ENCODE data around the gene MICAL2. TPM values are rescaled to one million over a fixed set of nuclear protein-coding genes. Genes with fewer than 3 reads are reported as not detected.

Gene MICAL2
- total and polyA plus RNA-seq, 10 of the 15 experiments (the other 5 are each of a cell fraction or from before 2014, with no cell fraction given): 0.90 to 5.6 (median 2.4) TPM

DNA sequence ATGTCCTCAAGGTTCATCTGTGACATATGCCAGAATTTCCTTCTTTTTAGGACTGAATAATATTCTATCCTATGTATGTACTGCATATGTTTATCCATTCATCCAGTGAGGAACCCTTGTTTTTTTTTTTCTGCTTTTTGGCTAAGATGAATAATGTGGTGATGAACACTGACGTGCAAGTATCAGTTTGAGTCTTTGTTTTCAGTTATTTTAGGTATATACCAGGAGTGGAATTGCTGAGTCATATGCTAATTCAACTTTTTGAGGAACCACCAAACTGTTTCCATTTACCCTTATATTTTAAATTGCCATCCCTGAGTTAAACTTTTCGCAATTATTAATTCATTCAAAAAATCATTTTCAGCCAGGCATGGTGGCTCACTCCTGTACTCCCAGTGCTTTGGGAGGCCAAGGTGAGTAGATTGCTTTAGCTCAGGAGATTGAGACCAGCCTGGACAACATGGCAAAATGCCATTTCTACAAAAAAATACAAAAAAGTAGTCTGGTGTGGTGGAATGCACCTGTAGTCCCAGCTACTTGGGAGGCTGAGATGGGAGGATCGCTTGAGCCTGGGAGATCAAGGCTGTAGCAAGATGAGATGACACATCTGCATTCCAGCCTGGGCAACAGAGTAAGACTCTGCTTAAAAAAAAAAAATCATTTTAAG, 64.2 kb downstream of the MICAL2 start (continued):
- TF ChIP-seq, protein P1, sequence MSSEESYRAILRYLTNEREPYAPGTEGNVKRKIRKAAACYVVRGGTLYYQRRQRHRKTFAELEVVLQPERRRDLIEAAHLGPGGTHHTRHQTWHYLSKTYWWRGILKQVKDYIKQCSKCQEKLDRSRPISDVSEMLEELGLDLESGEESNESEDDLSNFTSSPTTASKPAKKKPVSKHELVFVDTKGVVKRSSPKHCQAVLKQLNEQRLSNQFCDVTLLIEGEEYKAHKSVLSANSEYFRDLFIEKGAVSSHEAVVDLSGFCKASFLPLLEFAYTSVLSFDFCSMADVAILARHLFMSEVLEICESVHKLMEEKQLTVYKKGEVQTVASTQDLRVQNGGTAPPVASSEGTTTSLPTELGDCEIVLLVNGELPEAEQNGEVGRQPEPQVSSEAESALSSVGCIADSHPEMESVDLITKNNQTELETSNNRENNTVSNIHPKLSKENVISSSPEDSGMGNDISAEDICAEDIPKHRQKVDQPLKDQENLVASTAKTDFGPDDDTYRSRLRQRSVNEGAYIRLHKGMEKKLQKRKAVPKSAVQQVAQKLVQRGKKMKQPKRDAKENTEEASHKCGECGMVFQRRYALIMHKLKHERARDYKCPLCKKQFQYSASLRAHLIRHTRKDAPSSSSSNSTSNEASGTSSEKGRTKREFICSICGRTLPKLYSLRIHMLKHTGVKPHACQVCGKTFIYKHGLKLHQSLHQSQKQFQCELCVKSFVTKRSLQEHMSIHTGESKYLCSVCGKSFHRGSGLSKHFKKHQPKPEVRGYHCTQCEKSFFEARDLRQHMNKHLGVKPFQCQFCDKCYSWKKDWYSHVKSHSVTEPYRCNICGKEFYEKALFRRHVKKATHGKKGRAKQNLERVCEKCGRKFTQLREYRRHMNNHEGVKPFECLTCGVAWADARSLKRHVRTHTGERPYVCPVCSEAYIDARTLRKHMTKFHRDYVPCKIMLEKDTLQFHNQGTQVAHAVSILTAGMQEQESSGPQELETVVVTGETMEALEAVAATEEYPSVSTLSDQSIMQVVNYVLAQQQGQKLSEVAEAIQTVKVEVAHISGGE (CRISPR knock-in tag; IDR thresholded peaks at IDR 0.05): no peak
- TF ChIP-seq, protein P2, sequence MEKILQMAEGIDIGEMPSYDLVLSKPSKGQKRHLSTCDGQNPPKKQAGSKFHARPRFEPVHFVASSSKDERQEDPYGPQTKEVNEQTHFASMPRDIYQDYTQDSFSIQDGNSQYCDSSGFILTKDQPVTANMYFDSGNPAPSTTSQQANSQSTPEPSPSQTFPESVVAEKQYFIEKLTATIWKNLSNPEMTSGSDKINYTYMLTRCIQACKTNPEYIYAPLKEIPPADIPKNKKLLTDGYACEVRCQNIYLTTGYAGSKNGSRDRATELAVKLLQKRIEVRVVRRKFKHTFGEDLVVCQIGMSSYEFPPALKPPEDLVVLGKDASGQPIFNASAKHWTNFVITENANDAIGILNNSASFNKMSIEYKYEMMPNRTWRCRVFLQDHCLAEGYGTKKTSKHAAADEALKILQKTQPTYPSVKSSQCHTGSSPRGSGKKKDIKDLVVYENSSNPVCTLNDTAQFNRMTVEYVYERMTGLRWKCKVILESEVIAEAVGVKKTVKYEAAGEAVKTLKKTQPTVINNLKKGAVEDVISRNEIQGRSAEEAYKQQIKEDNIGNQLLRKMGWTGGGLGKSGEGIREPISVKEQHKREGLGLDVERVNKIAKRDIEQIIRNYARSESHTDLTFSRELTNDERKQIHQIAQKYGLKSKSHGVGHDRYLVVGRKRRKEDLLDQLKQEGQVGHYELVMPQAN (conservative IDR thresholded peaks at IDR 0.05): no peak
- TF ChIP-seq CBFB (IDR thresholded peaks at IDR 0.05; ENCODE audit: low read depth): peak; percentile 77
- peak; percentile 84 for TF ChIP-seq MTA3 (IDR thresholded peaks at IDR 0.05; ENCODE audit: borderline replicate concordance, low read length)
- no peak for TF ChIP-seq HDGF (IDR thresholded peaks at IDR 0.05)
- TF ChIP-seq ZNF622 (IDR thresholded peaks at IDR 0.05): no peak
- TF ChIP-seq YBX1 (IDR thresholded peaks at IDR 0.05): no peak
- TF ChIP-seq RAD51 (IDR thresholded peaks at IDR 0.05): 0 out of 2 replicates have a peak, but pooled peaks have one; percentile 27
- no peak for TF ChIP-seq POLR2AphosphoS5 (IDR thresholded peaks at IDR 0.05; ENCODE audit: low read length)
- TF ChIP-seq, protein P3, sequence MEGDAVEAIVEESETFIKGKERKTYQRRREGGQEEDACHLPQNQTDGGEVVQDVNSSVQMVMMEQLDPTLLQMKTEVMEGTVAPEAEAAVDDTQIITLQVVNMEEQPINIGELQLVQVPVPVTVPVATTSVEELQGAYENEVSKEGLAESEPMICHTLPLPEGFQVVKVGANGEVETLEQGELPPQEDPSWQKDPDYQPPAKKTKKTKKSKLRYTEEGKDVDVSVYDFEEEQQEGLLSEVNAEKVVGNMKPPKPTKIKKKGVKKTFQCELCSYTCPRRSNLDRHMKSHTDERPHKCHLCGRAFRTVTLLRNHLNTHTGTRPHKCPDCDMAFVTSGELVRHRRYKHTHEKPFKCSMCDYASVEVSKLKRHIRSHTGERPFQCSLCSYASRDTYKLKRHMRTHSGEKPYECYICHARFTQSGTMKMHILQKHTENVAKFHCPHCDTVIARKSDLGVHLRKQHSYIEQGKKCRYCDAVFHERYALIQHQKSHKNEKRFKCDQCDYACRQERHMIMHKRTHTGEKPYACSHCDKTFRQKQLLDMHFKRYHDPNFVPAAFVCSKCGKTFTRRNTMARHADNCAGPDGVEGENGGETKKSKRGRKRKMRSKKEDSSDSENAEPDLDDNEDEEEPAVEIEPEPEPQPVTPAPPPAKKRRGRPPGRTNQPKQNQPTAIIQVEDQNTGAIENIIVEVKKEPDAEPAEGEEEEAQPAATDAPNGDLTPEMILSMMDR (IDR thresholded peaks at IDR 0.05 in 2 of 3, conservative IDR thresholded peaks at IDR 0.05 in 1 of 3; ENCODE audit: control insufficient read depth in 2 of 3, extremely low read depth in 1 of 3, insufficient read depth in 1 of 3, low read depth in 3 of 3, low read length in 3 of 3): no peak
- no peak for TF ChIP-seq RELA (IDR thresholded peaks at IDR 0.05; ENCODE audit: borderline replicate concordance, partially characterized antibody)
- peak; percentile 84; the same call in 2 of the 3 replicates for TF ChIP-seq POU2F2 (IDR thresholded peaks at IDR 0.05; ENCODE audit: borderline replicate concordance, low read depth, low read length)
- TF ChIP-seq, protein P4, sequence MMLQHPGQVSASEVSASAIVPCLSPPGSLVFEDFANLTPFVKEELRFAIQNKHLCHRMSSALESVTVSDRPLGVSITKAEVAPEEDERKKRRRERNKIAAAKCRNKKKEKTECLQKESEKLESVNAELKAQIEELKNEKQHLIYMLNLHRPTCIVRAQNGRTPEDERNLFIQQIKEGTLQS (IDR thresholded peaks at IDR 0.05; ENCODE audit: borderline replicate concordance, extremely low read depth, low read depth, low read length): no peak
- TF ChIP-seq JUNB (IDR thresholded peaks at IDR 0.05): peak; percentile 99
- TF ChIP-seq SMAD1 (IDR thresholded peaks at IDR 0.05; ENCODE audit: low read depth, partially characterized antibody): no peak
- TF ChIP-seq MYB (IDR thresholded peaks at IDR 0.05; ENCODE audit: borderline replicate concordance, low read depth, low read length): no peak
- TF ChIP-seq PAX5 (IDR thresholded peaks at IDR 0.05; ENCODE audit: borderline replicate concordance, low read depth, low read length): peak; percentile 75
- TF ChIP-seq, protein P5, sequence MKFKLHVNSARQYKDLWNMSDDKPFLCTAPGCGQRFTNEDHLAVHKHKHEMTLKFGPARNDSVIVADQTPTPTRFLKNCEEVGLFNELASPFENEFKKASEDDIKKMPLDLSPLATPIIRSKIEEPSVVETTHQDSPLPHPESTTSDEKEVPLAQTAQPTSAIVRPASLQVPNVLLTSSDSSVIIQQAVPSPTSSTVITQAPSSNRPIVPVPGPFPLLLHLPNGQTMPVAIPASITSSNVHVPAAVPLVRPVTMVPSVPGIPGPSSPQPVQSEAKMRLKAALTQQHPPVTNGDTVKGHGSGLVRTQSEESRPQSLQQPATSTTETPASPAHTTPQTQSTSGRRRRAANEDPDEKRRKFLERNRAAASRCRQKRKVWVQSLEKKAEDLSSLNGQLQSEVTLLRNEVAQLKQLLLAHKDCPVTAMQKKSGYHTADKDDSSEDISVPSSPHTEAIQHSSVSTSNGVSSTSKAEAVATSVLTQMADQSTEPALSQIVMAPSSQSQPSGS (IDR thresholded peaks at IDR 0.05; ENCODE audit: low read length): peak; percentile 98
- peak; percentile 96 for TF ChIP-seq ATF7 (IDR thresholded peaks at IDR 0.05; ENCODE audit: low read depth)
- TF ChIP-seq RAD21 (IDR thresholded peaks at IDR 0.05; ENCODE audit: insufficient read depth, low read depth, low read length): no peak
